ENCODE data around the gene SRRT.
"Not testable (repeated sequence)": the region's sequence is repeated elsewhere in the genome, so short reads cannot be mapped to it uniquely, and the experiment has no call there.

The SRRT gene

DNA sequence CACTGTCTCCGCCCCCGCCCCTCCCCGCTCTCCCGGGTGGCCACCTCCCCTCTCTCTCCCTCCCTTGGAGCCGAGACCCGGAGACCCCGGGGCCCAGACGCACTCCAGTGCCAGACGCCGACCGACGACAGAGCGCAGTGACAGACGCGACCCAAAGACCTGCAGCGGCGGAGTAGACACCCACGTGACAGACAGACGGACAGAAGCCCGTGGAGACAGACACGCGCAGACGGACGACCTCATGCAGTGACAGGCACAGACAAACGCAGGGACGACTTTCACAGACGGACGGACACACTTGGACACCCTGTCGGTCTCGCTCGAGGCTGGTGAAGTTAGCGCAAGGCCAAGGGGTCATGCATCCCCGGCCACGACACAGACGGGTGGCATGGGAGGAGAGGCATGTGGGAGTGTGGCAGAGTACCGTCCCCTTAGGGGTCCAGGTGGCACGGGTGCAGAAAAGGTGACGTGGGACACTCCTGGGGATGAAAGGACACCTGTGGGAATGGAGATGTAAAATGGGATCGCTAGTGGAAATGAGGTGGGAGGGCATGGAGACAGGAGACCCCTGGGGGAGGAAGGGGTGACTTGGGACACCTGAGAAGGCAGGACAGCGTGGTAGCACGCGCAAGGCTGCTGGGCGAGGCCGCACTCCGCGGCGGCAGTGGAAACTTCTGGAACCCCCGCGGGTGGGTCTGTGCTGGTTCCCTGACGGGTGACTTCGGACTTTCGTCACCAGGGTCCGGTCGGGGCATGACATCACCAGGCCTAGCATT is 21.2 kb downstream of the SRRT start:
- no peak for DNase-seq

GRCh38 chr7:100896732-100897608 is 22.1 kb downstream of the SRRT start:
- peak; percentile 22 for DNase-seq

DNA sequence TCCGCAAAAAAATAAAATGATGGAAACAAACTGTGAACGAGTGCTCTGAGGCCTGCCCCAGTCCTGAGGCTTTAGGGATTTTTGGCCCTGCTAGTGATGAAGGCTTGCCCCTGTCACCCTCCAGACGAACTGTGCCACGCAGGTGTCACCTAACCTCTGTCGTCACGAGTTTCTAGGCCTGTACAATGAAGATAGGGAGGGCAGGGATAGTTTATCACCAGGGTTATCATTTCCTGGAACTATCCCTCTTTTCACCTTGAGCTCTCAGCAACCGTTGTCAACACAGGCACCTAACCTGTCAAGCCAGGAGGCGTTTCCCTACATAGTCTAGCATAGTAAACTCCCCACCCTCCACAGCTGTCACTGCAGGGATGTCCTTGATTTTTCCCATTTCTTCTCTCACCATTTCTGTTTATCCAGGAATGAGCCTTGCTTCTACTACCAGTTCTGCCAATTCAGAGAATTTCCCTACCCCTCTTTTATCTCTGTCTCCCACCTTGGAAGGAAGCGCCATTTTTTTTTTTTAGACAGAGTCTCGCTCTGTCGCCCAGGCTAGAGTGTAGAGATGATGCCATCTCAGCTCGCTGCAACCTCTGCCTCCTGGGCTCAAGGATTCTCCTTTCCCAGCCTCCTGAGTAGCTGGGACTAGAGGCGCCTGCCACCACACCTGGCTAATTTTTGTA is 23.0 kb downstream of the SRRT start:
- DNase-seq, result no peak

- DNase-seq, result no peak
Observed at GRCh38 chr7:100899432-100899831, 24.5 kb downstream of the SRRT start.

GRCh38 chr7:100900978-100901377 is 26.1 kb downstream of the SRRT start:
- DNase-seq, result no peak

- no peak for DNase-seq
Observed at GRCh38 chr7:100901921-100902332, 27.0 kb downstream of the SRRT start.

DNA sequence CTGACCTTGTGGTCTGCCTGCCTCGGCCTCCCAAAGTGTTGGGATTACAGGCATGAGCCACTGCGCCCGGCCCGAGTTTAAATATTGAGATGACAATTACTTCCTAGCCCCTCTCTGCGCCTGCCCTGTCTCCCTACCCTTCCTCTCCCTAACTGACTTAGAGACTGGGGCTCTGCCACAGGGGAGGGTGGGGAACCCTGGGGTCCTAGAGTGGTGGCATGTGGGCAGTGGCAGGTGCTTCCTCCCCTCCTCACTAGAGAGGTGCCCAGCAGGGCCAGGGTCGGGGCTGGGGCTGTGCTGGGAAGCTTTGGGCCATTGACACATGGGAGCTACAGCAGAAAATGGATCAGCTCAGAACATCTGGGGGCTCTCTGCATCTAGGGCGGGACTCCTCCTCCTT is 27.7 kb downstream of the SRRT start:
- DNase-seq, result no peak

GRCh38 chr7:100908512-100908911 is 33.6 kb downstream of the SRRT start:
- DNase-seq, result no peak

GRCh38 chr7:100910443-100910842 is 35.5 kb downstream of the SRRT start:
- DNase-seq, result not testable (repeated sequence)

DNA sequence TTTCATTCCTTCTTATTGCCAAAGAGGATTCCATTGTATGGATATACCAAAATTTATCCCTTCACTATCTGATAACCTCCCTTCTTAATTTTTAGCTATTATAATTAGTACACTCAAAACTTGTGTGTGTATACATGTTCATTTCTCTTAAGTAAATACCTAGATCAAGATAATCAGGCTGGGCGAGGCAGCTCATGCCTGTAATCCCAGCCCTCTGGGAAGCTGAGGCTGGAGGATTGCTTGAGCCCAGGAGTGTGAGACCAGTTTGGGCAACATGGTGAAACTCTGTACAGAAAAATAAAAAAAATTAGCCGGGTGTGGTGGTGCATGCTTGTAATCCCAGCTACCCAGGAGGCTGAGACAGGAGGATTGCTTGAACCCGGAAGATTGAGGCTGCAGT is 36.6 kb downstream of the SRRT start:
- no peak for DNase-seq

- no peak for DNase-seq
Observed at GRCh38 chr7:100914208-100914878, 39.4 kb downstream of the SRRT start.

DNA sequence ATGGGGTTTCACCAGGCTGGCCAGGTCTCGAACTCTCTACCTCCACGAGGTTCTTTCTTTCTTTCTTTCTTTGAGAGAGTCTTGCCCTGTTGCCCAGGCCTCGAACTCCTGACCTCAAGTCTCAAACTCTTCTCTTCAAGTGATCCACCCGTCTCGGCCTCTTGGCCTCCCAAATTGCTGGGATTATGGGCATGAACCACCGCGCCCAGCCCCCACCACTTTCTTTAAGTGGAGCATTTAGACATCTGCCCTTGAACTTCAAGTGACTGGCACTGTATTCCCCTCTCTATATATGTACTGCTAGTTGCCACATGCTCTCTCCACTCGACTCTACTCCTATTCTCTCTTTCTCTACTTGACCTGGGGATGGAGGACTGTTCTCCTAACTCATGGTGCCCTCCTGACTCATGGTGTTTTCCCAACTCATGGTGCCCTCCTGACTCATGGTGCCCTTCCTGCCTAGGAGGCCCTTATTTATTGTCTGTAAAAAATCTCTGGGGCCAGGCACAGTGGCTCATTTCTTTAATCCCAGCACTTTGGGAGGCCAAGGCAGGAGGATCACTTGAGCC is 40.1 kb downstream of the SRRT start:
- DNase-seq, result no peak

- DNase-seq, result not testable (repeated sequence)
Observed at GRCh38 chr7:100919335-100919734, 44.4 kb downstream of the SRRT start.

GRCh38 chr7:100919779-100920437 is 45.0 kb downstream of the SRRT start:
- not testable (repeated sequence) for DNase-seq

DNA sequence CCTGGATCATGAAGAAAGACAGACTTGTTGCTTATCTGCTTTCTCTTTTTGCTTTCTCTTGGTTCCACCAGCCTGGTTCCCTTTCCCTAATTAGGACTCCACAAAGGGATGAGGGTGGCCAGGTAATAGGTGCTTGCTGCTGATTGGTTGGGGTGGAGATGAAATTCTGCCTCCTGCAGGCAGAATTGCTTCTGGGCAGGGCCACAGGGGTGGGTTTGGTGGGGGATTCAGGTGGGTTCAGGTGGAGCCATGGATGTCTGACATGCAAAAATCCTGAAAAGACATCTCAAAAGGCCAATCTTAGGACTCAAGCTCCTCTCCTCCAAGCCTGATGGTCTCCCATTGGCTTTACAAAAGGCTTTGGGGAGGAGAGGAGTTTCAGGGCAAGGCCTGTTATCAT is 46.1 kb downstream of the SRRT start:
- no peak for DNase-seq

GRCh38 chr7:100923616-100924015 is 48.7 kb downstream of the SRRT start:
- not testable (repeated sequence) for DNase-seq

DNA sequence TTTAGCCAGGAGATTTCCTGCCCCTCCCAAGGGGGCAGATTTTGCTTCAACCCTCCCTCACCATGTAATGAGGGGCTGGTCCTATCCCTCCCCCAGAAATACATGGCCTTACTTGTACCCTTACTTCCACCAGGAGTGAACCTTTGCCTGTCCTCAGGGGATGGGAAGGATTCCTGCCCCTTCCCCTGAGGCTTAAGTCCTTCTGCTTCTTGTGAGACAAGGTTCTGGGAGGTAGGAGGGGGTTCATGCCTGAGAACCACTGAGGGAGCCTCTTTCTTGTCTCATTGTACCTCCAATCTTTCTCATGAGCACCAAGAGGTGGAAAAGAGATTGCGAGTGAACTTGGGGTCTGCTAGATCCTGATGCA is 54.9 kb downstream of the SRRT start:
- DNase-seq, result no peak

DNA sequence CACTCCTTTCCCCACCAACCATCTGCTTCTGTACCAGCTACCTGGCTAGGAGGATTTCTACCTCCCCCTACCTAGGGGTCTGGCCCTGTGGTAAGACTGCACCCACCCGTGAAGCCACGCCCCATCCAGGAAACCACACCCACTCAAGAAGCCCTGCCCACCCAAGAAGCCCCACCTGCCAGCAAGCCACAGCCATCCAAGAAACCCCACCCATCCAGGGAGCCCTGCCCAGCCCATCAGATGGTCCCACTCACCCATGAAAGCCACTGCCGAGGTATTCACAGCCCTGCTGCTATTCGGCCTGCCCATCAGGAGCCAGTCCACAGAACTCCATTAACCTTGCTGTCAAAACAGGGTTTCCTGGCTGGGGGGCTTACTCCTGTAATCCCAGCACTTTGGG is 58.8 kb downstream of the SRRT start:
- DNase-seq, result no peak

DNA sequence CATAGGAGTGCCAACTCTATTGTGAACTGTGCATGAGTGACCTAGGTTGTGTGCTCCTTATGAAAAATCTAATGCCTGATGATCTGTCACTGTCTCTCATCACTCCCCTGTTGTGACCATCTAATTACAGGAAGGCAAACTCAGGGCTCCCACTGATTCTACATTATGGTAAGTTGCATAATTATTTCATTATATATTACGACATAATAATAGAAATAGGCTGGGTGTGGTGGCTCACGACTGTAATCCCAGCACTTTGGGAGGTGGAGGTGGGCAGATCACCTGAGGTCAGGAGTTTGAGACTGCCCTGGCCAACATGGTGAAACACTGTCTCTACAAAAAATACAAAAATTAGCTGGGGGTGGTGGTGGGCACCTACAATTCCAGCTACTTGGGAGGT is 60.5 kb downstream of the SRRT start:
- not testable (repeated sequence) for DNase-seq

DNA sequence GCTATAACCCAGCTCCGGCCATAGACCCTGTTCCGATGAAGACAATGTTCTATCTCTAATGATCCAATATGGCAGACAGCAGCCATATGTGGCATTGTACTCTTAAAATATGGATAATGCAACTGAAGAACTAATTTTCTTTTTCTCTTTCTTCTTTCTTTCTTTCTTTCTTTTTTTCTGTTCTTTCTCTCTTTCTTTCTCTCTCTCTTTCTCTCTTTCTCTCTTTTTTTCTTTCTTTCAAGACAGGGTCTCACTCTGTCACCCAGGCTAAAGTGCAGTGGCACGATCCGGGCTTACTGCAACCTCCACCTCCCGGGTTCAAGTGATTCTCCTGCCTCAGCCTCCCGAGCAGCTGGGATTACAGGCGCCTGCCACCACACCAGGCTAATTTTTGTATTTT is 61.3 kb downstream of the SRRT start:
- DNase-seq, result not testable (repeated sequence)

Measured in EL (cell line).